CD14-positive monocyte (primary cell): ENCODE results near the gene POLR2B. TPM values are rescaled to one million over a fixed set of nuclear protein-coding genes. Genes with fewer than 3 reads are reported as not detected.
A peak's percentile ranks its signal among the peaks of the same experiment; 100 is the strongest.

Experiments
- DNase-seq, 3 donors: peaks; one replicate each; pipeline ENCODE4 v3.0.0-alpha.2; 2011 to 2022
- H2AFZ ChIP-seq: 2 replicates; pipeline ENCODE4 v1.6.0; 2012; ENCODE audit warnings: mild to moderate bottlenecking, low read depth, low read length, inconsistent platforms; ENCODE audit not compliant: insufficient read depth, poor library complexity, severe bottlenecking
- H3K27ac ChIP-seq, 2 donors: 1 replicate in 1 of 2; 2 replicates in 1 of 2; pipeline ENCODE4 v1.5.1; 2012 to 2013; ENCODE audit warnings: low read length in 2 of 2, control low read depth in 1 of 2, inconsistent platforms in 1 of 2, low read depth in 1 of 2, mild to moderate bottlenecking in 1 of 2
- H3K27me3 ChIP-seq, 2 donors: one replicate each; pipeline versions ENCODE4 v1.6.0 to v1.6.1; 2011 to 2013; ENCODE audit warnings: low read length in 2 of 2; ENCODE audit not compliant: control insufficient read depth in 2 of 2, insufficient read depth in 2 of 2
- H3K36me3 ChIP-seq, 2 donors: replicated peaks in 1 of 2; 1 replicate in 1 of 2; 2 replicates in 1 of 2; pipeline versions ENCODE4 v1.5.1 to v1.6.1; 2012 to 2013; ENCODE audit warnings: low read length in 2 of 2, control low read depth in 1 of 2, inconsistent platforms in 1 of 2, mild to moderate bottlenecking in 1 of 2; ENCODE audit not compliant: insufficient read depth in 2 of 2, control insufficient read depth in 1 of 2
- H3K4me1 ChIP-seq, 2 donors: 1 replicate in 1 of 2; 2 replicates in 1 of 2; pipeline versions ENCODE4 v1.5.1 to v1.6.1; 2012 to 2013; ENCODE audit warnings: low read length in 2 of 2, control low read depth in 1 of 2, inconsistent platforms in 1 of 2, mild to moderate bottlenecking in 1 of 2, moderate library complexity in 1 of 2; ENCODE audit not compliant: insufficient read depth in 2 of 2, control insufficient read depth in 1 of 2
- H3K4me2 ChIP-seq: replicated peaks from 2 replicates; pipeline ENCODE3; 2012; ENCODE audit warnings: low read length, moderate library complexity, mild to moderate bottlenecking; ENCODE audit not compliant: poor library complexity, severe bottlenecking; ENCODE audit errors: extremely low read depth
- H3K4me3 ChIP-seq, 3 experiments: fragments of 200-600 bp in 1 of 3; sonication (generic) in 1 of 3; replicated peaks in 1 of 3; 1 replicate in 2 of 3; 2 replicates in 1 of 3; pipeline ENCODE4 v1.5.1; 2011 to 2013; ENCODE audit warnings: low read length in 3 of 3, mild to moderate bottlenecking in 3 of 3, control low read depth in 2 of 3, low read depth in 2 of 3, inconsistent platforms in 1 of 3, moderate library complexity in 1 of 3
- H3K79me2 ChIP-seq: 2 replicates; pipeline ENCODE4 v1.6.0; 2012; ENCODE audit warnings: mild to moderate bottlenecking, control low read depth, inconsistent platforms, low read length, moderate library complexity; ENCODE audit not compliant: insufficient read depth
- H3K9ac ChIP-seq: 2 replicates; pipeline ENCODE4 v1.6.0; 2017; ENCODE audit warnings: low read length, mild to moderate bottlenecking; ENCODE audit not compliant: insufficient read depth, poor library complexity, severe bottlenecking
- H3K9me3 ChIP-seq, 2 donors: replicated peaks in 1 of 2; 1 replicate in 1 of 2; 2 replicates in 1 of 2; pipeline versions ENCODE4 v1.5.1 to v1.6.1; 2012 to 2013; ENCODE audit warnings: low read length in 2 of 2, control low read depth in 1 of 2; ENCODE audit not compliant: control insufficient read depth in 1 of 2, insufficient read depth in 1 of 2
- H4K20me1 ChIP-seq: 2 replicates; pipeline ENCODE4 v1.6.0; 2012; ENCODE audit warnings: mild to moderate bottlenecking, low read length, control low read depth, moderate library complexity; ENCODE audit not compliant: insufficient read depth
- H3K27ac Mint-ChIP-seq, 7 donors: one replicate each; pipeline ENCODE4 v1.8.0; 2020; ENCODE audit warnings: mild to moderate bottlenecking in 7 of 7, mixed read lengths in 7 of 7, moderate library complexity in 6 of 7, inconsistent platforms in 2 of 7
- H3K27me3 Mint-ChIP-seq, 3 donors: one replicate each; pipeline ENCODE4 v1.8.0; 2021 to 2022; ENCODE audit warnings: low read depth in 3 of 3, mild to moderate bottlenecking in 3 of 3, mixed read lengths in 3 of 3, moderate library complexity in 3 of 3, inconsistent platforms in 1 of 3
- H3K36me3 Mint-ChIP-seq, 2 donors: one replicate each; pipeline ENCODE4 v1.8.0; 2020; ENCODE audit warnings: mixed read lengths in 2 of 2, inconsistent platforms in 1 of 2, mild to moderate bottlenecking in 1 of 2
- H3K4me1 Mint-ChIP-seq: one replicate; pipeline ENCODE4 v1.8.0; 2020; ENCODE audit warnings: mild to moderate bottlenecking, mixed read lengths
- H3K4me3 Mint-ChIP-seq, 2 donors: one replicate each; pipeline ENCODE4 v1.8.0; 2020; ENCODE audit warnings: mild to moderate bottlenecking in 2 of 2, mixed read lengths in 2 of 2, moderate library complexity in 1 of 2
- H3K9me3 Mint-ChIP-seq, 7 donors: one replicate each; pipeline ENCODE4 v1.8.0; 2020 to 2022; ENCODE audit warnings: mixed read lengths in 7 of 7, mild to moderate bottlenecking in 6 of 7, moderate library complexity in 6 of 7, inconsistent platforms in 2 of 7
- WGBS: methylation state at CpG from one replicate; pipeline ENCODE4 v1.1.5; 2013; ENCODE audit warnings: missing lambda C conversion rate; ENCODE audit not compliant: insufficient coverage; 5-methylcytosine and 5-hydroxymethylcytosine counted together
- intact Hi-C, 2 donors: fragments of 100-400 bp; cut with micrococcal nuclease; formaldehyde crosslinking; loops; one replicate each; pipeline versions ENCODE4 v1.15.0 to v1.15.1; 2023
- polyA plus RNA-seq, 3 donors: library from polyadenylated mRNA; depleted of rRNA in 1 of 3; unstranded in 2 of 3; stranded (reverse) in 1 of 3; fragments of 300-500 nt in 2 of 3; fragments of >200 nt in 1 of 3; fragmentation: Illumina TruSeq in 2 of 3; gene quantifications; 1 replicate in 2 of 3; 2 replicates in 1 of 3; pipeline ENCODE4 v1.2.3, GENCODE V29; 2012 to 2021
- TF ChIP-seq, protein P1 (sequence below): fragments of 200-600 bp; IDR thresholded peaks from one replicate; pipeline ENCODE4 v1.8.0; 2022; ENCODE audit warnings: antibody characterized with exemption, mild to moderate bottlenecking

The POLR2B gene
- polyA plus RNA-seq, 3 donors, result 29.0 to 42.1 (median 36.1) TPM

- H3K27ac ChIP-seq, result no peak overlapping the region
- Mint-ChIP-seq H3K4me1 (peaks cover 11% of the 10 kb centered on the region), H3K27me3 (no peaks in the 10 kb centered on the region), H3K27ac (peak overlapping the region in 4 of 7 donors; percentile 1 to 63 (median 16)), H3K36me3 (peaks cover 10 to 20% of the 10 kb centered on the region in 2 donors), H3K9me3 (no peaks in the 10 kb centered on the region), H3K4me3 (no peak overlapping the region)
- peaks cover 6 to 8% of the 10 kb centered on the region in 2 donors for H3K4me1 ChIP-seq
- H3K36me3 ChIP-seq, result no peaks in the 10 kb centered on the region
- intact Hi-C loops, result no loop called here
- DNase-seq, result no peak
- H3K9ac ChIP-seq, result no peak overlapping the region
- no peak overlapping the region for H3K4me2 ChIP-seq
- H3K4me3 ChIP-seq, result no peak overlapping the region
- H3K27me3 ChIP-seq, result no peaks in the 10 kb centered on the region
- no peaks in the 10 kb centered on the region for H3K9me3 ChIP-seq
- 100% methylated on average over 3 of the region's 5 CpGs for WGBS
- TF ChIP-seq, protein P1, sequence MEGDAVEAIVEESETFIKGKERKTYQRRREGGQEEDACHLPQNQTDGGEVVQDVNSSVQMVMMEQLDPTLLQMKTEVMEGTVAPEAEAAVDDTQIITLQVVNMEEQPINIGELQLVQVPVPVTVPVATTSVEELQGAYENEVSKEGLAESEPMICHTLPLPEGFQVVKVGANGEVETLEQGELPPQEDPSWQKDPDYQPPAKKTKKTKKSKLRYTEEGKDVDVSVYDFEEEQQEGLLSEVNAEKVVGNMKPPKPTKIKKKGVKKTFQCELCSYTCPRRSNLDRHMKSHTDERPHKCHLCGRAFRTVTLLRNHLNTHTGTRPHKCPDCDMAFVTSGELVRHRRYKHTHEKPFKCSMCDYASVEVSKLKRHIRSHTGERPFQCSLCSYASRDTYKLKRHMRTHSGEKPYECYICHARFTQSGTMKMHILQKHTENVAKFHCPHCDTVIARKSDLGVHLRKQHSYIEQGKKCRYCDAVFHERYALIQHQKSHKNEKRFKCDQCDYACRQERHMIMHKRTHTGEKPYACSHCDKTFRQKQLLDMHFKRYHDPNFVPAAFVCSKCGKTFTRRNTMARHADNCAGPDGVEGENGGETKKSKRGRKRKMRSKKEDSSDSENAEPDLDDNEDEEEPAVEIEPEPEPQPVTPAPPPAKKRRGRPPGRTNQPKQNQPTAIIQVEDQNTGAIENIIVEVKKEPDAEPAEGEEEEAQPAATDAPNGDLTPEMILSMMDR, result no peak
- H3K79me2 ChIP-seq, result peaks cover 57% of the 10 kb centered on the region
- H2AFZ ChIP-seq, result no peak overlapping the region
- H4K20me1 ChIP-seq, result no peaks in the 10 kb centered on the region
These were observed 87.2 kb downstream of the POLR2B start for GRCh38 chr4:57065730-57066482.

GRCh38 chr4:57068237-57068981 lies 89.7 kb downstream of the POLR2B start:
- no peak overlapping the region for H3K4me3 ChIP-seq
- no peaks in the 10 kb centered on the region for H3K9me3 ChIP-seq
- H3K9me3 Mint-ChIP-seq, result no peaks in the 10 kb centered on the region
- H3K4me3 Mint-ChIP-seq, result no peak overlapping the region
- peaks cover 58% of the 10 kb centered on the region for H3K79me2 ChIP-seq
- no peaks in the 10 kb centered on the region for H4K20me1 ChIP-seq
- no peaks in the 10 kb centered on the region for H3K36me3 ChIP-seq
- H3K9ac ChIP-seq, result no peak overlapping the region
- peaks cover 10 to 20% of the 10 kb centered on the region in 2 donors for H3K36me3 Mint-ChIP-seq
- no peak overlapping the region for H3K4me2 ChIP-seq
- no peak overlapping the region for H2AFZ ChIP-seq
- H3K27ac Mint-ChIP-seq, result peak overlapping the region in 1 of 7 donors; percentile 41
- WGBS, result no CpG with 5 or more reads among the region's 8 CpGs
- no peak overlapping the region for H3K27ac ChIP-seq
- H3K4me1 ChIP-seq, result peaks cover 13 to 15% of the 10 kb centered on the region in 2 donors
- DNase-seq, result no peak
- H3K27me3 Mint-ChIP-seq, result no peaks in the 10 kb centered on the region
- intact Hi-C loops, result no loop called here
- TF ChIP-seq, protein P1, result no peak
- H3K27me3 ChIP-seq, result no peaks in the 10 kb centered on the region
- peaks cover 21% of the 10 kb centered on the region for H3K4me1 Mint-ChIP-seq
